Hematopoietic multipotent progenitor cell (in vitro differentiated cells): ENCODE data around the gene MYO10. TPM values are rescaled to one million over a fixed set of nuclear protein-coding genes. Genes with fewer than 3 reads are reported as not detected.
"Not testable (repeated sequence)": the region's sequence is repeated elsewhere in the genome, so short reads cannot be mapped to it uniquely, and the experiment has no call there.

Experiments
- DNase-seq, 3 donors: peaks; one replicate each; pipeline ENCODE4 v3.0.0-alpha.2; 2011 to 2015; ENCODE audit warnings: low read depth in 2 of 3, low spot score in 2 of 3
- total RNA-seq: library from RNA; depleted of rRNA; stranded (reverse); fragments of >200 nt; gene quantifications from one replicate; pipeline ENCODE4 v1.2.3, GENCODE V29; 2012

Gene MYO10
- total RNA-seq, 1 donor, result 0.54 TPM

DNA sequence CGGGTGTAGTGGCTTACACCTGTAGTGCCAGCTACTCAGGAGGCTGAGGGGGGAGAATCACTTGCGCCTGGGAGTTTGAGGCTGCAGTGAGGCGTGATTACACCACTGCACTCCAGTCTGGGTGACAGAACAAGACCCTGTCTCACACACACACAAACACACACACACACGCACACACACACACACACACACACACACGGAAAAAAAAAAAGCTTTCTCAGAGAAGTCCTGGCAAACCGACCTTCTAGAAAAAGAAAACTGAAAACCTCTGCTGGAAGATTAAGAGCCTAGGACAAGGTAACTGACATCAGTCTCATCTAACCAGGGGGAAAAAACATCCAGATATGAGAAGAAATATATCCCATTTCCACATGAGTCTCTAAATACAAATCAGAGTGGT lies 178.9 kb downstream of the MYO10 start:
- no peak for DNase-seq

DNA sequence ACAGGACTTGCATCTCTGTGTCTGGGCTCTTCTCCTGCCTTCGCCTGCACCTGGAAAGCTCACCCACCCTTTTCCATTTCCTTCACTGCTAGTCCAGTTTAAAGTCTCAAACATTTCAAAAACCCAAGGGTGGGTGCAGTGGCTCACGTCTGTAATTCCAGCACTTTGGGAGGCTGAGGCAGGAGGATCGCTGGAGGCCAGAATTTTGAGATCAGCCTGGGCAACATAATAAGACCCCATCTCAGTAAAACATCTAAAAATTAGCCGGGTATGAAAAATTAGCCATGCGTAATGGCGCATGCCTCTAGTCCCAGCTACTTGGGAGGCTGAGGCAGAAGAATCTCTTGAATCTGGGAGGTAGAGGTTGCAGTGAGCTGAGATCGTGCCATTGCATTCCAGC lies 179.4 kb downstream of the MYO10 start:
- no peak for DNase-seq

GRCh38 chr5:16755641-16756040 lies 180.4 kb downstream of the MYO10 start:
- DNase-seq, result no peak

DNA sequence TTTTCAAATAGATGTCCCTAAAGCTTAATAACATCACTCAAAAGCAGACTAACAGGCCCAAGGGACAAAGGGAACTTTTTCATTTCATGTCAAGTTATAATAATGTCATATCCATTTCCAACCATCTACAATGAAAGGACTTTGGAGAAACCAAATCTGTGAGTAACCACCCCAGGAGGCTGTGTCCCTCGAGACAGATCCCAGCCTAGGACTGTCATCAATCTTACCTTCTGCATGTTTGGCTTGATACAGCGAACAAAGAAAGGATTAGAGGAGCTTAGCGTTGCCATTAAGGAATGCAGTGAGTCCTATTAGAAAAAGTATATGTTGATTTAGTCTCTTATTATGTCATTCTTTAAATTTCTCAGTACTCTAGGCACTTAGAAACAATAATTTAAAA lies 181.5 kb downstream of the MYO10 start:
- no peak for DNase-seq

DNA sequence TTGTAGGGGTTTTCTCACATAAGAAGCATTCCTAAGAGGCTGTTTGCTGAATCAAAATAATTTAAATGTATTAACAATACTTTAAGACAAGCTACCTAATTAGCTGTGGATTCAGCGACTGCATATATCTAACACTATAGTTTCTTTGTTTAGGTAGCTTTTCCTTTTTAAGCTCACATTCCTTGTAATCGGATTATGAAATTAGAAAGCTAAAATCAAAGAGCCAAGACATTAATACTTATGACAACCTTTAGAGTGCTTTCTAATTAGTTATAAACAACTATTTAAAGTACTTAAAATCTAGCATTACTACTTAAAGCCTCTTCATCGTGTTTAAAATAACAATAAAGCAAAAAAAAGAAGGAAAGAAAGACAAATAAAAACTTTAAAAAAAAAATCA lies 182.0 kb downstream of the MYO10 start:
- DNase-seq, result no peak

- DNase-seq, result no peak
Measured at GRCh38 chr5:16750445-16750844, 185.6 kb downstream of the MYO10 start.

GRCh38 chr5:16749626-16750025 lies 186.5 kb downstream of the MYO10 start:
- DNase-seq, result no peak

GRCh38 chr5:16744164-16744880 lies 191.8 kb downstream of the MYO10 start:
- no peak for DNase-seq

GRCh38 chr5:16742938-16743337 lies 193.2 kb downstream of the MYO10 start:
- DNase-seq, result no peak

GRCh38 chr5:16740811-16741392 lies 195.2 kb downstream of the MYO10 start:
- DNase-seq, result no peak

- no peak for DNase-seq
Measured at GRCh38 chr5:16740066-16740810, 195.8 kb downstream of the MYO10 start.

DNA sequence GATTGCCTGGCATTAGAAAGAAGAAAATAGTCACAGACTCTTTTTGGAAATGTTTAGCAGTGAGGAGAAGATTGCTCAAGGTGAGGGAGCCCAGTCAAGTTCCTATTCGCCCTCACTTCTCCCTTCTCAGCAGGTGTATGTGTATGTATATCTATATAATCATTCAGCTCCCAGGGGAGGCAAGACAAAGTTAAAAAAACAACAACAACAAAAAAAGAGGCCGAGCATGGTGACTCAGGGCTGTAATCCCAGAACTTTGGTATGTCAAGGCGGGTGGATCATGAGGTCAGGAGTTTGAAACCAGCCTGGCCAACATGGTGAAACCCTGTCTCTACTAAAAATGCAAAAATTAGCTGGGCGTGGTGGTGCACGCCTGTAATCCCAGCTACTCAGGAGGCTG lies 197.7 kb downstream of the MYO10 start:
- not testable (repeated sequence) for DNase-seq

- no peak for DNase-seq
Measured at GRCh38 chr5:16737620-16738364, 198.3 kb downstream of the MYO10 start.

DNA sequence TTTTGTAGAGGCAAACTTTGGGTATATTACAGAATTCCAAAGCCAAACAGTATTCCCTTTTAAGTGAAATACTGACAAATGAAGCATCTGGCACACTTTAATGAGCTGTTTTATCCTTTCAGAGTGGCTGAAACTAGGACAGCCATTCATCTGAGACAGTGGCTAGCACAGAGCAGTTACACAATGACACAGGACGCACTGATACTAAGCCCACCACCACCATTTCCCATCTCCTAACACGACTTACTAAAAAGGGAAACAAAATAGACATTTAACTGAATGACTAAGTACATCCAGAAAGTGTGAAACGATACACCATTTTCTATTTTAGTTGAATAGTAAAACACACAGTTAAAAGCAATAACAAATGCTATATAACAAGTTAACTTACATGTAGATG lies 198.9 kb downstream of the MYO10 start:
- DNase-seq, result no peak

GRCh38 chr5:16736158-16736995 lies 199.7 kb downstream of the MYO10 start:
- peak in 1 of 3 donors; percentile 9 for DNase-seq

GRCh38 chr5:16735101-16736060 lies 200.7 kb downstream of the MYO10 start:
- DNase-seq, result no peak

DNA sequence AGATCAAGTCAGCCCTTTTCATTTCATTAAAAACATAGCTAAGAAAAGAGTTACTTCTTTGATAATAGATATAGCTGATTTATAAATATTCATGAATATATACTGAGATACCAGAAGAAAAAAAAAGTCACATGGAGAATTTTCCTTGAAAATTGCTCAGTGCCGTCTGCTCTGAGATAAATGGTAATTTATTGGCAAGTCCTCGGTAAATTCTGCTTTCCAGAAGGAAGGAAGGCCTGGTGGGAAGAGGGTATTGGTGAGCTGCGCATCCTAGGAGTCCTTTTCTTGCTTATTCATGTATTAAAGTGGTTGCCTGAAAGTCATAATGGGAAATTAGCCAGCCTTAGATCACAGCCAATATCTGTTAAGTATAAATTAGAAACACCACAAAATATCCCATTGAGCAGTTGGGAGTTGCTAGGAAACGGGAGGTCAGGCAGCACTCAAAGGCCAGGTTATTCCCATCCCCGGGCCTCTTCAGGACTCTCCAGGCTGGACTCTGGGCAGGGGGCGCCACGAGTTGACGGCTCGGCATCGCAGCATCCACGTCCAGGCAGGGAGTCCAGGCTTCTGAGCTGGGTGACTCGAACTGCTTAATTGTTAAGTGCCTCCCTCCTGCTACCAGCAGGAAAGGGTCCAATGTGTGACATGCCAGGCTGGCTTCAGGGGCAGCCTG lies 202.6 kb downstream of the MYO10 start:
- no peak for DNase-seq

DNA sequence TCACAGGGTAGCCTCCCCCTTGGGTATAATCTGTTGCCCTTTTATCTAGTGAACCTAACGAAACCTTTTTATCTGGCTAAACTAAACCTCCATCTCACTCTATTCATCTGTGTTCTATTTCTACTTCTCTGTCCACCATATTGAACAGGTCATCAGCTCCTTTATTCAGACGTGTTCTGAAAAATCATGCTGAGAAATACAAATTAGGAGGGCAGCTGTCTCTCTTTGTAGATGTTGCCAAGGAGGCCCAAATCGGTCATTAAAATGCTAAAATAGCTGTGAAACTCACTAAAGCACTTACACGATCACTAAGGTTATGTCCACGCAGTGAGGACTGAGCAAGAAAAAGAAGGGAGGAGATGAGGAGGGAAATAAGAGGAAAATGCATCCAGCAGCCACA lies 203.7 kb downstream of the MYO10 start:
- DNase-seq, result no peak
